HepG2 (cell line): Measurements from ENCODE around the gene ATXN7L3. TPM values are rescaled to one million over a fixed set of nuclear protein-coding genes. Genes with fewer than 3 reads are reported as not detected.

Experiments
- CENPT ChIP-seq: sonication (generic); formaldehyde crosslinking; IDR thresholded peaks from 2 replicates; pipeline ENCODE4 v1.8.0; 2022; ENCODE audit warnings: low read depth, mild to moderate bottlenecking, moderate library complexity, missing genetic modification reagents
- FOXA3 ChIP-seq: IDR thresholded peaks from 2 replicates; pipeline ENCODE4 v1.6.1; 2016; ENCODE audit warnings: missing genetic modification reagents, missing compliant biosample characterization
- FOXM1 ChIP-seq: sonication (generic); formaldehyde crosslinking; IDR thresholded peaks from 2 replicates; pipeline ENCODE4 v1.5.0; 2020; ENCODE audit warnings: missing genetic modification reagents
- GPN1 ChIP-seq: sonication (generic); formaldehyde crosslinking; IDR thresholded peaks from 2 replicates; pipeline ENCODE4 v1.5.1; 2020; ENCODE audit warnings: missing genetic modification reagents, borderline replicate concordance
- HNRNPH1 ChIP-seq: fragments of 200-400 bp; formaldehyde crosslinking; optimal IDR thresholded peaks from 2 replicates; pipeline ENCODE3; 2017; ENCODE audit warnings: mild to moderate bottlenecking, low read depth, low read length
- KLF16 ChIP-seq, 2 experiments: sonication (generic) in 1 of 2; formaldehyde crosslinking in 1 of 2; IDR thresholded peaks; 2 replicates each; pipeline versions ENCODE4 v1.6.1 to v1.8.0; 2016 to 2023; ENCODE audit warnings: missing genetic modification reagents in 2 of 2, missing compliant biosample characterization in 1 of 2
- MIER2 ChIP-seq: IDR thresholded peaks from 2 replicates; pipeline ENCODE4 v1.6.1; 2016; ENCODE audit warnings: missing biosample characterization, missing genetic modification reagents
- NR2F6 ChIP-seq, 2 experiments: IDR thresholded peaks; 2 replicates each; pipeline ENCODE4 v1.6.1; 2016; ENCODE audit warnings: antibody characterized with exemption in 1 of 2, mild to moderate bottlenecking in 1 of 2
- SIX4 ChIP-seq: sonication (generic); formaldehyde crosslinking; IDR thresholded peaks from 2 replicates; pipeline ENCODE4 v1.4.0; 2020; ENCODE audit warnings: missing genetic modification reagents
- ZFP41 ChIP-seq: sonication (generic); formaldehyde crosslinking; IDR thresholded peaks from 2 replicates; pipeline ENCODE4 v1.4.0; 2020; ENCODE audit warnings: mild to moderate bottlenecking, missing genetic modification reagents, borderline replicate concordance
- ZMYM4 ChIP-seq: sonication (generic); formaldehyde crosslinking; IDR thresholded peaks from 2 replicates; pipeline ENCODE4 v1.8.1; 2023; ENCODE audit warnings: mild to moderate bottlenecking, missing genetic modification reagents
- ZNF260 ChIP-seq: sonication (generic); formaldehyde crosslinking; IDR thresholded peaks from 2 replicates; pipeline ENCODE4 v1.4.0; 2020; ENCODE audit warnings: missing genetic modification reagents, low read depth, mild to moderate bottlenecking, borderline replicate concordance
- ZNF335 ChIP-seq: sonication (generic); formaldehyde crosslinking; IDR thresholded peaks from 2 replicates; pipeline ENCODE4 v1.4.0; 2020; ENCODE audit warnings: missing genetic modification reagents
- ZNF547 ChIP-seq: sonication (generic); formaldehyde crosslinking; IDR thresholded peaks from 2 replicates; pipeline ENCODE4 v1.5.1; 2020; ENCODE audit warnings: mild to moderate bottlenecking, missing genetic modification reagents
- ZNF557 ChIP-seq: sonication (generic); formaldehyde crosslinking; IDR thresholded peaks from 2 replicates; pipeline ENCODE4 v1.4.0; 2020; ENCODE audit warnings: missing genetic modification reagents
- polyA plus RNA-seq, 8 experiments: library from polyadenylated mRNA; depleted of rRNA in 3 of 8; stranded (reverse) in 7 of 8; unstranded in 1 of 8; fragments of >200 nt; fragmentation: Illumina TruSeq in 4 of 8; extraction: Trizol in 4 of 8; gene quantifications; 2 replicates each; pipeline versions ENCODE4 v1.2.1 to v1.2.3, GENCODE V29; 2011 to 2016; ENCODE audit warnings: low read depth in 4 of 8, missing spikeins in 1 of 8, mixed read lengths in 1 of 8; ENCODE audit not compliant: insufficient read depth in 1 of 8
- total RNA-seq, 5 experiments: library from RNA; depleted of rRNA; stranded (reverse); fragments of >200 nt; fragmentation: Illumina TruSeq; extraction: Trizol; gene quantifications; 2 replicates each; pipeline ENCODE4 v1.2.3, GENCODE V29; 2016; ENCODE audit warnings: low read depth in 1 of 5
- TF ChIP-seq, protein P1 (sequence below): sonication (generic); formaldehyde crosslinking; IDR thresholded peaks from 2 replicates; pipeline ENCODE4 v1.4.0; 2020; ENCODE audit warnings: missing genetic modification reagents
- TF ChIP-seq, protein P2 (sequence below): sonication (generic); formaldehyde crosslinking; IDR thresholded peaks from 2 replicates; pipeline ENCODE4 v1.8.0; 2022; ENCODE audit warnings: mild to moderate bottlenecking, missing genetic modification reagents, moderate library complexity
- TF ChIP-seq, protein P3 (sequence below): sonication (generic); formaldehyde crosslinking; IDR thresholded peaks from 2 replicates; pipeline ENCODE4 v1.4.0; 2020; ENCODE audit warnings: missing genetic modification reagents, borderline replicate concordance
- TF ChIP-seq, protein P4 (sequence below): sonication (generic); formaldehyde crosslinking; IDR thresholded peaks from 2 replicates; pipeline ENCODE4 v1.9.0; 2021; ENCODE audit warnings: missing genetic modification reagents, borderline replicate concordance

Gene ATXN7L3
- total and polyA plus RNA-seq, 2 of the 13 experiments (the other 11 are each of a cell fraction or from before 2014, with no cell fraction given): 44.5 to 59.1 TPM

DNA sequence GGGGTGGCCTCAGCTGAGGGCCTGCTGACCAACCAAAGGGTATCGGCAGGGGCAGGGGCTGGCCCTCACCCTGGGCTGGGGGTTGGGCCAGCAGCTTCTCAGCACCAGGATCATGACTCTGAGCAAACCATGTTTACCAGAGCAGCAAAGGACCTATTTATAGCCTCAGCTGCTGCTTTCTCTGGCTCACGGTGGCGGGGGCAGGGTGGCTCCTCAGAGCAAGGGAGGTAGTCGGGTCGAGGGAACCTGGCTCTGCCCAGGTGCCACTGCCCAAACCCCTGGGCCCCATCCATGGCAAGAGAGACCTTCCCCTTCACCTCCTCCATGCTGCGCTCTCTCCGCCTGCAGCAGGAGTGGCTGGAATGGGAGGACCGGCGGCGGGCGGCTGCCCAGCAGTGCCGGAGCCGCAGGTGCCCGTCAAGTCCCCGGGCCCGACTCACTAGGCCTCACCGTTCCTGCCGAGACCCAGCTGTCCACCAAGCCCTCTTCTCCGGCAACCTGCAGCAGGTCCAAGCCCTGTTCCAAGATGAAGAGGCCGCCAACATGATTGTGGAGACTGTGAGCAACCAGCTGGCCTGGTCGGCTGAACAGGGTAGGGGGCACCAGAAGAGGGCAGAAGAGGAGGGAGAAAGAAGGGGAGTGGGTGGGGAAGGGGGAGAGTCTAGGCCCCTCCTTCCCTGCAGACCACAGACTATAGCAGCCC lies 29.0 kb downstream of the ATXN7L3 start, which contains the start of gene ASB16 (continued):
- TF ChIP-seq GPN1 (no peak), ZNF547 (CRISPR knock-in tag) (no peak), ZNF557 (CRISPR knock-in tag) (no peak), MIER2 (CRISPR knock-in tag) (no peak), NR2F6 (IDR thresholded peaks at IDR 0.05) (no peak), NR2F6 (CRISPR knock-in tag; IDR thresholded peaks at IDR 0.05) (no peak), KLF16 (CRISPR knock-in tag; IDR thresholded peaks at IDR 0.05) (0 out of 4 replicates have a peak, but pooled peaks of 1 of the 2 experiments have one; percentile 28), CENPT (CRISPR knock-in tag) (no peak), HNRNPH1 (no peak), ZNF335 (CRISPR knock-in tag) (0 out of 2 replicates have a peak, but pooled peaks have one; percentile 39), FOXM1 (CRISPR knock-in tag) (no peak), SIX4 (no peak), FOXA3 (CRISPR knock-in tag) (peak; percentile 72), ZFP41 (CRISPR knock-in tag) (no peak), ZNF260 (no peak), ZMYM4 (CRISPR knock-in tag) (peak; percentile 29; the same call in 1 of the 2 replicates)
- TF ChIP-seq, protein P1, sequence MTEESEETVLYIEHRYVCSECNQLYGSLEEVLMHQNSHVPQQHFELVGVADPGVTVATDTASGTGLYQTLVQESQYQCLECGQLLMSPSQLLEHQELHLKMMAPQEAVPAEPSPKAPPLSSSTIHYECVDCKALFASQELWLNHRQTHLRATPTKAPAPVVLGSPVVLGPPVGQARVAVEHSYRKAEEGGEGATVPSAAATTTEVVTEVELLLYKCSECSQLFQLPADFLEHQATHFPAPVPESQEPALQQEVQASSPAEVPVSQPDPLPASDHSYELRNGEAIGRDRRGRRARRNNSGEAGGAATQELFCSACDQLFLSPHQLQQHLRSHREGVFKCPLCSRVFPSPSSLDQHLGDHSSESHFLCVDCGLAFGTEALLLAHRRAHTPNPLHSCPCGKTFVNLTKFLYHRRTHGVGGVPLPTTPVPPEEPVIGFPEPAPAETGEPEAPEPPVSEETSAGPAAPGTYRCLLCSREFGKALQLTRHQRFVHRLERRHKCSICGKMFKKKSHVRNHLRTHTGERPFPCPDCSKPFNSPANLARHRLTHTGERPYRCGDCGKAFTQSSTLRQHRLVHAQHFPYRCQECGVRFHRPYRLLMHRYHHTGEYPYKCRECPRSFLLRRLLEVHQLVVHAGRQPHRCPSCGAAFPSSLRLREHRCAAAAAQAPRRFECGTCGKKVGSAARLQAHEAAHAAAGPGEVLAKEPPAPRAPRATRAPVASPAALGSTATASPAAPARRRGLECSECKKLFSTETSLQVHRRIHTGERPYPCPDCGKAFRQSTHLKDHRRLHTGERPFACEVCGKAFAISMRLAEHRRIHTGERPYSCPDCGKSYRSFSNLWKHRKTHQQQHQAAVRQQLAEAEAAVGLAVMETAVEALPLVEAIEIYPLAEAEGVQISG (CRISPR knock-in tag): peak; percentile 20; the same call in 1 of the 2 replicates
- TF ChIP-seq, protein P2, sequence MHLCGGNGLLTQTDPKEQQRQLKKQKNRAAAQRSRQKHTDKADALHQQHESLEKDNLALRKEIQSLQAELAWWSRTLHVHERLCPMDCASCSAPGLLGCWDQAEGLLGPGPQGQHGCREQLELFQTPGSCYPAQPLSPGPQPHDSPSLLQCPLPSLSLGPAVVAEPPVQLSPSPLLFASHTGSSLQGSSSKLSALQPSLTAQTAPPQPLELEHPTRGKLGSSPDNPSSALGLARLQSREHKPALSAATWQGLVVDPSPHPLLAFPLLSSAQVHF: no peak
- TF ChIP-seq, protein P3, sequence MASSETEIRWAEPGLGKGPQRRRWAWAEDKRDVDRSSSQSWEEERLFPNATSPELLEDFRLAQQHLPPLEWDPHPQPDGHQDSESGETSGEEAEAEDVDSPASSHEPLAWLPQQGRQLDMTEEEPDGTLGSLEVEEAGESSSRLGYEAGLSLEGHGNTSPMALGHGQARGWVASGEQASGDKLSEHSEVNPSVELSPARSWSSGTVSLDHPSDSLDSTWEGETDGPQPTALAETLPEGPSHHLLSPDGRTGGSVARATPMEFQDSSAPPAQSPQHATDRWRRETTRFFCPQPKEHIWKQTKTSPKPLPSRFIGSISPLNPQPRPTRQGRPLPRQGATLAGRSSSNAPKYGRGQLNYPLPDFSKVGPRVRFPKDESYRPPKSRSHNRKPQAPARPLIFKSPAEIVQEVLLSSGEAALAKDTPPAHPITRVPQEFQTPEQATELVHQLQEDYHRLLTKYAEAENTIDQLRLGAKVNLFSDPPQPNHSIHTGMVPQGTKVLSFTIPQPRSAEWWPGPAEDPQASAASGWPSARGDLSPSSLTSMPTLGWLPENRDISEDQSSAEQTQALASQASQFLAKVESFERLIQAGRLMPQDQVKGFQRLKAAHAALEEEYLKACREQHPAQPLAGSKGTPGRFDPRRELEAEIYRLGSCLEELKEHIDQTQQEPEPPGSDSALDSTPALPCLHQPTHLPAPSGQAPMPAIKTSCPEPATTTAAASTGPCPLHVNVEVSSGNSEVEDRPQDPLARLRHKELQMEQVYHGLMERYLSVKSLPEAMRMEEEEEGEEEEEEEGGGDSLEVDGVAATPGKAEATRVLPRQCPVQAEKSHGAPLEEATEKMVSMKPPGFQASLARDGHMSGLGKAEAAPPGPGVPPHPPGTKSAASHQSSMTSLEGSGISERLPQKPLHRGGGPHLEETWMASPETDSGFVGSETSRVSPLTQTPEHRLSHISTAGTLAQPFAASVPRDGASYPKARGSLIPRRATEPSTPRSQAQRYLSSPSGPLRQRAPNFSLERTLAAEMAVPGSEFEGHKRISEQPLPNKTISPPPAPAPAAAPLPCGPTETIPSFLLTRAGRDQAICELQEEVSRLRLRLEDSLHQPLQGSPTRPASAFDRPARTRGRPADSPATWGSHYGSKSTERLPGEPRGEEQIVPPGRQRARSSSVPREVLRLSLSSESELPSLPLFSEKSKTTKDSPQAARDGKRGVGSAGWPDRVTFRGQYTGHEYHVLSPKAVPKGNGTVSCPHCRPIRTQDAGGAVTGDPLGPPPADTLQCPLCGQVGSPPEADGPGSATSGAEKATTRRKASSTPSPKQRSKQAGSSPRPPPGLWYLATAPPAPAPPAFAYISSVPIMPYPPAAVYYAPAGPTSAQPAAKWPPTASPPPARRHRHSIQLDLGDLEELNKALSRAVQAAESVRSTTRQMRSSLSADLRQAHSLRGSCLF (CRISPR knock-in tag): no peak
- TF ChIP-seq, protein P4, sequence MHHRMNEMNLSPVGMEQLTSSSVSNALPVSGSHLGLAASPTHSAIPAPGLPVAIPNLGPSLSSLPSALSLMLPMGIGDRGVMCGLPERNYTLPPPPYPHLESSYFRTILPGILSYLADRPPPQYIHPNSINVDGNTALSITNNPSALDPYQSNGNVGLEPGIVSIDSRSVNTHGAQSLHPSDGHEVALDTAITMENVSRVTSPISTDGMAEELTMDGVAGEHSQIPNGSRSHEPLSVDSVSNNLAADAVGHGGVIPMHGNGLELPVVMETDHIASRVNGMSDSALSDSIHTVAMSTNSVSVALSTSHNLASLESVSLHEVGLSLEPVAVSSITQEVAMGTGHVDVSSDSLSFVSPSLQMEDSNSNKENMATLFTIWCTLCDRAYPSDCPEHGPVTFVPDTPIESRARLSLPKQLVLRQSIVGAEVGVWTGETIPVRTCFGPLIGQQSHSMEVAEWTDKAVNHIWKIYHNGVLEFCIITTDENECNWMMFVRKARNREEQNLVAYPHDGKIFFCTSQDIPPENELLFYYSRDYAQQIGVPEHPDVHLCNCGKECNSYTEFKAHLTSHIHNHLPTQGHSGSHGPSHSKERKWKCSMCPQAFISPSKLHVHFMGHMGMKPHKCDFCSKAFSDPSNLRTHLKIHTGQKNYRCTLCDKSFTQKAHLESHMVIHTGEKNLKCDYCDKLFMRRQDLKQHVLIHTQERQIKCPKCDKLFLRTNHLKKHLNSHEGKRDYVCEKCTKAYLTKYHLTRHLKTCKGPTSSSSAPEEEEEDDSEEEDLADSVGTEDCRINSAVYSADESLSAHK (CRISPR knock-in tag): no peak
